ENCODE data around the gene GBX2.

Gene GBX2

GRCh38 chr2:236167297-236168109 lies 683 bp downstream of the GBX2 start:
- DNase-seq (ENCODE audit: low spot score) = no peak

GRCh38 chr2:236166796-236167296 lies 1.3 kb downstream of the GBX2 start:
- DNase-seq (ENCODE audit: low spot score) = no peak

- DNase-seq (ENCODE audit: low spot score) = no peak
Observed at GRCh38 chr2:236165842-236166795, 2.1 kb downstream of the GBX2 start.

- DNase-seq (ENCODE audit: low spot score) = no peak
Observed at GRCh38 chr2:236164925-236165841, 3.0 kb downstream of the GBX2 start.

GRCh38 chr2:236164201-236164924 lies 3.8 kb downstream of the GBX2 start:
- no peak for DNase-seq (ENCODE audit: low spot score)

- DNase-seq (ENCODE audit: low spot score) = no peak
Observed at GRCh38 chr2:236163471-236164200, 4.5 kb downstream of the GBX2 start.

- DNase-seq (ENCODE audit: low spot score) = no peak
Observed at GRCh38 chr2:236162882-236163470, 5.2 kb downstream of the GBX2 start.

GRCh38 chr2:236162031-236162845 lies 5.9 kb downstream of the GBX2 start:
- DNase-seq (ENCODE audit: low spot score) = no peak

- DNase-seq (ENCODE audit: low spot score) = no peak
Observed at GRCh38 chr2:236161531-236161930, 6.7 kb downstream of the GBX2 start.

- no peak for DNase-seq (ENCODE audit: low spot score)
Observed at GRCh38 chr2:236161082-236161462, 7.1 kb downstream of the GBX2 start.

- DNase-seq (ENCODE audit: low spot score) = no peak
Observed at GRCh38 chr2:236160366-236161081, 7.7 kb downstream of the GBX2 start.

GRCh38 chr2:236159778-236160170 lies 8.4 kb downstream of the GBX2 start:
- no peak for DNase-seq (ENCODE audit: low spot score)

GRCh38 chr2:236158969-236159777 lies 9.0 kb downstream of the GBX2 start:
- DNase-seq (ENCODE audit: low spot score) = no peak

GRCh38 chr2:236157815-236158498 lies 10.2 kb downstream of the GBX2 start:
- DNase-seq (ENCODE audit: low spot score) = no peak

GRCh38 chr2:236157366-236157765 lies 10.8 kb downstream of the GBX2 start:
- DNase-seq (ENCODE audit: low spot score) = no peak

GRCh38 chr2:236156860-236157194 lies 11.4 kb downstream of the GBX2 start:
- DNase-seq (ENCODE audit: low spot score) = no peak
